GM12878 (cell line): ENCODE measurements around the gene RFT1. TPM values are rescaled to one million over a fixed set of nuclear protein-coding genes. Genes with fewer than 3 reads are reported as not detected.

Experiments used
- ATAC-seq: fragments of 200-7000 bp; cut with Tn5 transposase; 3 replicates; pipeline ENCODE4 v1.9.1; 2020; ENCODE audit warnings: mild to moderate bottlenecking, moderate library complexity
- BruUV-seq: library from RNA; stranded (reverse); fragments of 400-500 nt; replicated peaks from 2 replicates; lab custom pipeline; 2021; lab: Mats Ljungman, UMichigan
- CTCF ChIA-PET: fragments of 300-600 bp; sonication (Branson Sonifier 250); formaldehyde crosslinking; extraction: SDS; loops from one replicate; lab custom pipeline; 2021; ENCODE audit warnings: inconsistent platforms; lab: Yijun Ruan, JAX
- POLR2A ChIA-PET: fragments of 350-600 bp; formaldehyde crosslinking; extraction: SDS; loops from one replicate; lab custom pipeline; 2021; ENCODE audit warnings: inconsistent platforms; lab: Charles Lee
- RAD21 ChIA-PET: fragments of 300-600 bp; sonication (Branson Sonifier 250); formaldehyde crosslinking; loops from one replicate; lab custom pipeline; 2023; ENCODE audit warnings: antibody characterized with exemption; ENCODE audit not compliant: unreplicated experiment; lab: Charles Lee
- SMC1A ChIA-PET: fragments of 300-600 bp; sonication (Branson Sonifier 250); formaldehyde crosslinking; loops from one replicate; lab custom pipeline; 2023; ENCODE audit not compliant: unreplicated experiment, uncharacterized antibody; lab: Charles Lee
- DNase-seq: peaks from one replicate; pipeline ENCODE4 v3.0.0-alpha.2; 2011; ENCODE audit warnings: low read depth, low spot score
- FAIRE-seq: peaks from 3 replicates; lab custom pipeline; 2011; peaks lifted over from hg19 to GRCh38; lab: Jason Lieb, UNC
- H2AFZ ChIP-seq: 2 replicates; pipeline ENCODE4 v1.6.0; 2011; ENCODE audit warnings: low read depth, low read length, control low read depth; ENCODE audit not compliant: control insufficient read depth
- H3K27ac ChIP-seq: 2 replicates; pipeline ENCODE4 v1.5.1; 2011; ENCODE audit warnings: control low read depth; ENCODE audit not compliant: control insufficient read depth, insufficient read depth
- H3K27me3 ChIP-seq, 2 experiments: replicated peaks in 1 of 2; 2 replicates each; pipeline versions ENCODE4 v1.6.0 to v1.6.1; 2011; ENCODE audit warnings: low read length in 1 of 2; ENCODE audit not compliant: control insufficient read depth in 2 of 2, insufficient read depth in 2 of 2
- H3K36me3 ChIP-seq, 2 experiments: 2 replicates each; pipeline ENCODE4 v1.5.1; 2011; ENCODE audit warnings: low read length in 1 of 2; ENCODE audit not compliant: control insufficient read depth in 2 of 2, insufficient read depth in 2 of 2
- H3K4me1 ChIP-seq: 2 replicates; pipeline ENCODE4 v1.6.1; 2011; ENCODE audit warnings: mild to moderate bottlenecking, low read length, moderate library complexity, mixed read lengths; ENCODE audit not compliant: control insufficient read depth, insufficient read depth
- H3K4me2 ChIP-seq: 2 replicates; pipeline ENCODE4 v1.6.0; 2011; ENCODE audit warnings: control low read depth; ENCODE audit not compliant: control insufficient read depth, insufficient read depth
- H3K4me3 ChIP-seq: fragments of 200-600 bp; sonication (generic); 2 replicates; pipeline ENCODE4 v1.5.1; 2016
- H3K79me2 ChIP-seq: 2 replicates; pipeline ENCODE4 v1.6.0; 2011; ENCODE audit warnings: low read length; ENCODE audit not compliant: control insufficient read depth, insufficient read depth
- H3K9ac ChIP-seq: 2 replicates; pipeline ENCODE4 v1.8.0; 2011; ENCODE audit warnings: low read length, control low read depth, mixed read lengths; ENCODE audit not compliant: control insufficient read depth, insufficient read depth
- H3K9me3 ChIP-seq: replicated peaks from 3 replicates; pipeline ENCODE4 v1.5.1; 2011; ENCODE audit warnings: mild to moderate bottlenecking, low read length; ENCODE audit not compliant: control insufficient read depth, insufficient read depth
- H4K20me1 ChIP-seq: 2 replicates; pipeline ENCODE4 v1.6.0; 2011; ENCODE audit not compliant: control insufficient read depth, insufficient read depth
- DPF2 ChIP-seq: fragments of 450-650 bp; IDR thresholded peaks from 2 replicates; pipeline ENCODE4 v1.6.1; 2017; ENCODE audit warnings: mild to moderate bottlenecking
- EED ChIP-seq: sonication (generic); IDR thresholded peaks from 2 replicates; pipeline ENCODE4 v1.6.1; 2016; ENCODE audit warnings: antibody characterized with exemption, low read depth
- MEF2B ChIP-seq: fragments of 450-650 bp; IDR thresholded peaks from 2 replicates; pipeline ENCODE4 v1.6.1; 2018; ENCODE audit warnings: mild to moderate bottlenecking, moderate library complexity; ENCODE audit not compliant: partially characterized antibody, poor library complexity, severe bottlenecking
- MYC ChIP-seq: IDR thresholded peaks from 2 replicates; pipeline ENCODE4 v1.6.1; 2011; ENCODE audit warnings: mild to moderate bottlenecking, low read length, moderate library complexity, inconsistent platforms; ENCODE audit not compliant: insufficient read depth, insufficient replicate concordance, insufficient read length, severe bottlenecking
- NR2F1 ChIP-seq: fragments of 450-650 bp; conservative IDR thresholded peaks from 2 replicates; pipeline ENCODE4 v1.6.1; 2017; ENCODE audit warnings: mild to moderate bottlenecking
- POLR2AphosphoS5 ChIP-seq: IDR thresholded peaks from 2 replicates; pipeline ENCODE4 v1.6.1; 2011; ENCODE audit warnings: mild to moderate bottlenecking, low read length, inconsistent platforms
- SKIL ChIP-seq: fragments of 450-650 bp; IDR thresholded peaks from 2 replicates; pipeline ENCODE4 v1.6.1; 2017; ENCODE audit warnings: mild to moderate bottlenecking, low read depth, inconsistent platforms; ENCODE audit not compliant: poor library complexity, severe bottlenecking
- SMARCA5 ChIP-seq: fragments of 450-650 bp; IDR thresholded peaks from 2 replicates; pipeline ENCODE4 v1.6.1; 2017; ENCODE audit warnings: mild to moderate bottlenecking
- WRNIP1 ChIP-seq: IDR thresholded peaks from 2 replicates; pipeline ENCODE4 v1.6.1; 2011; ENCODE audit warnings: low read depth, low read length, improper control_type of control experiment, borderline replicate concordance
- YY1 ChIP-seq: IDR thresholded peaks from 2 replicates; pipeline ENCODE4 v1.6.1; 2011; ENCODE audit warnings: low read depth, mild to moderate bottlenecking, low read length
- WGBS: methylation state at CpG from one replicate; pipeline ENCODE4 v1.1.6; 2016; ENCODE audit warnings: low lambda C conversion rate; ENCODE audit not compliant: insufficient replicate concordance, insufficient coverage; ENCODE audit errors: missing lambda C conversion rate; 5-methylcytosine and 5-hydroxymethylcytosine counted together
- in situ Hi-C: fragments of 300-500 bp; cut with MboI; formaldehyde crosslinking; loops from 9 replicates; pipeline ENCODE4 v1.14.3; 2018; ENCODE audit warnings: mixed read lengths
- intact Hi-C: fragments of 100-400 bp; cut with micrococcal nuclease; formaldehyde crosslinking; loops from one replicate; pipeline ENCODE4 v1.14.2; 2022; ENCODE audit not compliant: unreplicated experiment
- polyA plus RNA-seq, 11 experiments: library from polyadenylated mRNA; depleted of rRNA in 4 of 11; unstranded in 6 of 11; stranded (reverse) in 5 of 11; fragments of >200 nt; fragmentation: Nextera tagmentation in 4 of 11; fragmentation: Illumina TruSeq in 1 of 11; extraction: Ambion mirVana in 4 of 11; extraction: Trizol in 1 of 11; gene quantifications; 1 replicate in 1 of 11; 2 replicates in 10 of 11; pipeline versions ENCODE4 v1.2.1 to v1.2.3, GENCODE V29; 2011 to 2016; ENCODE audit warnings: inconsistent platforms in 2 of 11, missing spikeins in 2 of 11, low read depth in 1 of 11
- total RNA-seq, 4 experiments: library from RNA; depleted of rRNA in 3 of 4; stranded (reverse); fragments of >200 nt in 3 of 4; fragmentation: Illumina TruSeq in 1 of 4; extraction: Trizol in 1 of 4; gene quantifications; 2 replicates each; pipeline versions ENCODE4 v1.2.1 to v1.2.3, GENCODE V29; 2013 to 2021
- TF ChIP-seq, protein P1 (sequence below): fragments of 450-650 bp; IDR thresholded peaks from 2 replicates; pipeline ENCODE4 v1.6.1; 2016; ENCODE audit warnings: mild to moderate bottlenecking, moderate library complexity, borderline replicate concordance
- TF ChIP-seq, protein P2 (sequence below): fragments of 450-650 bp; IDR thresholded peaks from 2 replicates; pipeline ENCODE4 v1.6.1; 2018; ENCODE audit warnings: borderline replicate concordance, mild to moderate bottlenecking; ENCODE audit not compliant: partially characterized antibody

The RFT1 gene
- total and polyA plus RNA-seq, 10 of the 15 experiments (the other 5 are each of a cell fraction or from before 2014, with no cell fraction given): 16.6 to 75.1 (median 34.5) TPM

DNA sequence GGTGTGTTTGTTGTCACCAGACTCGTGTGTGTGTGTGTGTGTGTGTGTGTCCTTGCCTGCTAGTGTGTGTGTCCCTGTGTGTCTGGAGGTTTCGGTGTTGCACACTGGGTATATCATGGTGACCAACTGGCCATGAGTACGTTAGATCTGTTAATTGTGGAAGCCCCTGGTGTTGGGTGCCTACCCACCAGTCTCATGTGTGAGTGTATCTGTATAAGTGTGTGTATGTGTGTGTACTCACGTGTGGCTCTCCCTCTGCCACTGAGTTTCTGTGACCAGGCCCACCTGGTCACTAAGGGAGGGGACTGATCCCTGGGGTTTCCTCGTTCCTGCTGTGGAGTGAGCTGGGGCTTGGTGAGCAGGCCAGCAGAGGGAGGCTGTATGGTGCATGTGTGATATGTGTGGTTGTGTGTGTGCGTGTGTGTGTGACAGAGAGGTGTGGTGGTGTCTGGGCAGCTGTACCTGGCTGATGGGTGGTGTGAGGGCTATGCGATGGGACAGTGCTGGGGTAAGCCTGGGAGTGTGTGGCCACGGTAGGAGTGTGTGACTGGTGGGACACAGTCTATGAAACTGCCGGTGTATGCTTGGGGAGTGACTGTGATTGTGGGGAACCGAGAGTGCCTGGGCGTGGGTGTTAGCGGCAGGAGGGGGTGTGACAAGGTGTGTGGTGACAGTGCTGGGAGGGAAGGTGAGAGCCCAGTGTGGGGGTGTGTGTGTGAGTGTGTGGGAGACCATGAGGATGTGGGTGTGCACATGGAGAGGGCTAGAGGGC is 32.6 kb upstream of the RFT1 start:
- SMC1A ChIA-PET: interaction anchor here (1.0 to 3.2 kb wide), 10 partner anchors 11 to 57 kb away, joined by 3 to 21 read pairs (median 6); no protein-coding TSS in a partner anchor
- H3K27ac ChIP-seq: peak overlapping the region; percentile 92
- FAIRE-seq: peak; percentile 90
- H4K20me1 ChIP-seq: peaks cover 17% of the 10 kb centered on the region
- BruUV-seq: no TSS peak
- peak; percentile 40 for ATAC-seq
- intact Hi-C loops (loop anchor here (1.0 to 5.0 kb wide), 3 partner anchors 17 to 626 kb away; partner anchors contain the start of gene UQCC5), in situ Hi-C loops (no loop called here)
- CTCF ChIA-PET: interaction anchor here (0.7 to 11.6 kb wide), 6 partner anchors 17 to 49 kb away, joined by 3 to 125 read pairs (median 4); no protein-coding TSS in a partner anchor
- POLR2A ChIA-PET: interaction anchor here (1.2 to 2.0 kb wide), 4 partner anchors 10 to 31 kb away, joined by 4 to 13 read pairs (median 7); no protein-coding TSS in a partner anchor
- no peaks in the 10 kb centered on the region for H3K9me3 ChIP-seq
- peaks cover 5 to 8% of the 10 kb centered on the region in 2 experiments for H3K36me3 ChIP-seq
- H3K27me3 ChIP-seq: no peaks in the 10 kb centered on the region
- peak overlapping the region; percentile 97 for H3K4me3 ChIP-seq
- H3K4me1 ChIP-seq: peaks cover 65% of the 10 kb centered on the region
- DNase-seq: no peak
- RAD21 ChIA-PET: interaction anchor here (0.7 to 2.8 kb wide), 10 partner anchors 16 to 54 kb away, joined by 3 to 11 read pairs (median 6); no protein-coding TSS in a partner anchor
- H2AFZ ChIP-seq: no peak overlapping the region
- H3K4me2 ChIP-seq: peak overlapping the region; percentile 97
- WGBS: 0% methylated on average over 12 of the region's 12 CpGs
- H3K9ac ChIP-seq: peak overlapping the region; percentile 88
- peaks cover 79% of the 10 kb centered on the region for H3K79me2 ChIP-seq
- TF ChIP-seq SKIL (peak; percentile 7), EED (peak; percentile 48; the same call in 1 of the 2 replicates), YY1 (no peak), DPF2 (peak; percentile 61), MYC (no peak), NR2F1 (peak; percentile 53; the same call in 1 of the 2 replicates), MEF2B (peak; percentile 47), SMARCA5 (no peak), WRNIP1 (no peak), POLR2AphosphoS5 (peak; percentile 21; the same call in 1 of the 2 replicates)
- TF ChIP-seq, protein P1, sequence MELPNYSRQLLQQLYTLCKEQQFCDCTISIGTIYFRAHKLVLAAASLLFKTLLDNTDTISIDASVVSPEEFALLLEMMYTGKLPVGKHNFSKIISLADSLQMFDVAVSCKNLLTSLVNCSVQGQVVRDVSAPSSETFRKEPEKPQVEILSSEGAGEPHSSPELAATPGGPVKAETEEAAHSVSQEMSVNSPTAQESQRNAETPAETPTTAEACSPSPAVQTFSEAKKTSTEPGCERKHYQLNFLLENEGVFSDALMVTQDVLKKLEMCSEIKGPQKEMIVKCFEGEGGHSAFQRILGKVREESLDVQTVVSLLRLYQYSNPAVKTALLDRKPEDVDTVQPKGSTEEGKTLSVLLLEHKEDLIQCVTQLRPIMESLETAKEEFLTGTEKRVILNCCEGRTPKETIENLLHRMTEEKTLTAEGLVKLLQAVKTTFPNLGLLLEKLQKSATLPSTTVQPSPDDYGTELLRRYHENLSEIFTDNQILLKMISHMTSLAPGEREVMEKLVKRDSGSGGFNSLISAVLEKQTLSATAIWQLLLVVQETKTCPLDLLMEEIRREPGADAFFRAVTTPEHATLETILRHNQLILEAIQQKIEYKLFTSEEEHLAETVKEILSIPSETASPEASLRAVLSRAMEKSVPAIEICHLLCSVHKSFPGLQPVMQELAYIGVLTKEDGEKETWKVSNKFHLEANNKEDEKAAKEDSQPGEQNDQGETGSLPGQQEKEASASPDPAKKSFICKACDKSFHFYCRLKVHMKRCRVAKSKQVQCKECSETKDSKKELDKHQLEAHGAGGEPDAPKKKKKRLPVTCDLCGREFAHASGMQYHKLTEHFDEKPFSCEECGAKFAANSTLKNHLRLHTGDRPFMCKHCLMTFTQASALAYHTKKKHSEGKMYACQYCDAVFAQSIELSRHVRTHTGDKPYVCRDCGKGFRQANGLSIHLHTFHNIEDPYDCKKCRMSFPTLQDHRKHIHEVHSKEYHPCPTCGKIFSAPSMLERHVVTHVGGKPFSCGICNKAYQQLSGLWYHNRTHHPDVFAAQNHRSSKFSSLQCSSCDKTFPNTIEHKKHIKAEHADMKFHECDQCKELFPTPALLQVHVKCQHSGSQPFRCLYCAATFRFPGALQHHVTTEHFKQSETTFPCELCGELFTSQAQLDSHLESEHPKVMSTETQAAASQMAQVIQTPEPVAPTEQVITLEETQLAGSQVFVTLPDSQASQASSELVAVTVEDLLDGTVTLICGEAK: no peak
- TF ChIP-seq, protein P2, sequence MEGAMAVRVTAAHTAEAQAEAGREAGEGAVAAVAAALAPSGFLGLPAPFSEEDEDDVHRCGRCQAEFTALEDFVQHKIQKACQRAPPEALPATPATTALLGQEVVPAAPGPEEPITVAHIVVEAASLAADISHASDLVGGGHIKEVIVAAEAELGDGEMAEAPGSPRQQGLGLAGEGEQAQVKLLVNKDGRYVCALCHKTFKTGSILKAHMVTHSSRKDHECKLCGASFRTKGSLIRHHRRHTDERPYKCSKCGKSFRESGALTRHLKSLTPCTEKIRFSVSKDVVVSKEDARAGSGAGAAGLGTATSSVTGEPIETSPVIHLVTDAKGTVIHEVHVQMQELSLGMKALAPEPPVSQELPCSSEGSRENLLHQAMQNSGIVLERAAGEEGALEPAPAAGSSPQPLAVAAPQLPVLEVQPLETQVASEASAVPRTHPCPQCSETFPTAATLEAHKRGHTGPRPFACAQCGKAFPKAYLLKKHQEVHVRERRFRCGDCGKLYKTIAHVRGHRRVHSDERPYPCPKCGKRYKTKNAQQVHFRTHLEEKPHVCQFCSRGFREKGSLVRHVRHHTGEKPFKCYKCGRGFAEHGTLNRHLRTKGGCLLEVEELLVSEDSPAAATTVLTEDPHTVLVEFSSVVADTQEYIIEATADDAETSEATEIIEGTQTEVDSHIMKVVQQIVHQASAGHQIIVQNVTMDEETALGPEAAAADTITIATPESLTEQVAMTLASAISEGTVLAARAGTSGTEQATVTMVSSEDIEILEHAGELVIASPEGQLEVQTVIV: no peak
